Transverse colon (tissue), 4 donors: ENCODE data around the gene BOC. TPM values are rescaled to one million over a fixed set of nuclear protein-coding genes. Genes with fewer than 3 reads are reported as not detected.

Source experiments
- DNase-seq: peaks from one replicate; pipeline ENCODE4 v3.0.0-alpha.2; 2019
- H3K27ac ChIP-seq, 4 donors: fragments of 200-600 bp; sonication (generic); 2 replicates each; pipeline ENCODE4 v1.5.1; 2016 to 2018; ENCODE audit warnings: inconsistent platforms in 4 of 4
- H3K27me3 ChIP-seq: fragments of 200-600 bp; sonication (generic); 2 replicates; pipeline ENCODE4 v1.5.1; 2017; ENCODE audit warnings: inconsistent platforms
- H3K36me3 ChIP-seq, 4 donors: fragments of 200-600 bp; sonication (generic); 2 replicates each; pipeline ENCODE4 v1.5.1; 2017 to 2019; ENCODE audit warnings: inconsistent platforms in 4 of 4
- H3K4me1 ChIP-seq, 4 donors: fragments of 200-600 bp; sonication (generic); 2 replicates each; pipeline ENCODE4 v1.5.1; 2017 to 2020; ENCODE audit warnings: inconsistent platforms in 4 of 4
- H3K4me3 ChIP-seq, 4 donors: fragments of 200-600 bp; sonication (generic); 1 replicate in 1 of 4; 2 replicates in 3 of 4; pipeline versions ENCODE4 v1.5.1 to v1.6.1; 2017 to 2019; ENCODE audit warnings: inconsistent platforms in 4 of 4
- H3K9me3 ChIP-seq, 2 donors: fragments of 200-600 bp; sonication (generic); 2 replicates each; pipeline ENCODE4 v1.5.1; 2017 to 2019; ENCODE audit warnings: inconsistent platforms in 2 of 2
- EP300 ChIP-seq: sonication (generic); formaldehyde crosslinking; IDR thresholded peaks from one replicate; pipeline ENCODE4 v1.6.1; 2017; ENCODE audit warnings: antibody characterized with exemption, low read depth
- POLR2A ChIP-seq: fragments of 450-650 bp; IDR thresholded peaks from one replicate; pipeline ENCODE4 v1.6.1; 2016; ENCODE audit warnings: antibody characterized with exemption, mild to moderate bottlenecking, moderate library complexity
- POLR2AphosphoS5 ChIP-seq, 3 donors: sonication (generic); formaldehyde crosslinking; IDR thresholded peaks; one replicate each; pipeline ENCODE4 v1.6.1; 2016; ENCODE audit warnings: antibody characterized with exemption in 3 of 3
- WGBS, 2 donors: methylation state at CpG; one replicate each; pipeline ENCODE4 v1.1.5; 2018; ENCODE audit warnings: low coverage in 1 of 2; 5-methylcytosine and 5-hydroxymethylcytosine counted together
- in situ Hi-C, 4 donors: fragments of 200-750 bp; cut with MboI; loops; one replicate each; pipeline versions ENCODE4 v1.15.0 to v1.15.1; 2017; ENCODE audit warnings: low sequenced_read_pairs in 3 of 4, low pct_ligation_motif_present in 1 of 4, low pct_unique_long_range_greater_than_20kb in 1 of 4
- intact Hi-C: fragments of 100-400 bp; cut with DNase I; formaldehyde crosslinking; loops from one replicate; pipeline ENCODE4 v1.15.1; 2023; ENCODE audit warnings: low total_unique reads
- total RNA-seq, 4 donors: library from RNA; depleted of rRNA; stranded (reverse); fragments of >200 nt; gene quantifications; one replicate each; pipeline ENCODE4 v1.1.0, GENCODE V29; 2016
- TF ChIP-seq, protein P1 (sequence below), 5 experiments: fragments of 200-600 bp in 3 of 5; fragments of 450-650 bp in 2 of 5; sonication (generic) in 3 of 5; IDR thresholded peaks; 1 replicate in 2 of 5; 2 replicates in 3 of 5; pipeline ENCODE4 v1.5.1; 2016 to 2017; ENCODE audit warnings: antibody characterized with exemption in 5 of 5, inconsistent platforms in 3 of 5, mild to moderate bottlenecking in 2 of 5, moderate library complexity in 1 of 5

BOC gene
- total RNA-seq, 4 donors from 2014 or later = 15.2 to 77.4 (median 45.4) TPM

DNA sequence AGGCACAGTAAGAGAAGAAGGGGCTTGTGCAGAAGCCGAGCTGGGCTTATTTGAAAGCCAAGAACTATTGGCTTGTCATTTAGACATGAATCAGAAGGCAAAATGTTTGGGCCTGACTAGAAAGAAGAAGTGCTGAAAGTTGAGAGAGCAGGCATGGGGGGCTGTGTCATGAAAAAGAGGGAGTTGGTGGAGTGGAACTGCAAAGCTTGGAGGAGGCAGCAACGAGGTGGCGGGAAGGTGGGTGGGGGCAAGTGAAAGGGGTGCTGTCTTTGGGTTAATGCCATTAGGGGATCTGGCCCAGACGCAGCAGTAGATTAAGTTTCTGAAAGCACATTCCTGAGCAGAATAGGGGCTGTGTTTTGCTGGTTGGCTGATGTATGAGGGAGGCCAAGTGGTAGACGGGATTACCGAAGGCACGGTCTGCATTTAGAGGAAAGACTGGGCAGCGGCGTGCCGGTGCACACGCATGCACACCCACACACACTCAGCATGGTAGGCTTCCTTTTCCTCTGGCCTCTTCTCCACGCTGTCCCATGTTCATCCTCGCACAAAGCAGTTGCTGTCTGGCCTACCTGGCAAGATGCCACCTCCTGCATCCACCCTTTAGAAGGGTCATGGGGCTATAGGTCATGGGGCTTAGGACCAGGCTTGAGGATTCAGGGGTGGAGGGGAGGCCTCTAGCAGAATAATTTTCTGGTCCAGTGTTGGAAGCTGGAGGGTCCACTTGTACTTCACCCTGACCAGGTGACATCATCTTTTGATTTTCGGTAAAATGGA, 43.0 kb downstream of the BOC start:
- intact Hi-C loops = no loop called here
- 39 to 71% methylated on average over 6 to 14 of the region's 14 CpGs for whole genome bisulfite sequencing, 2 donors

GRCh38 chr3:113255100-113255853, 43.9 kb downstream of the BOC start:
- WGBS, 2 donors = 88 to 91% methylated on average over 7 of the region's 7 CpGs
- no peaks in the 10 kb centered on the region for H3K9me3 ChIP-seq
- H3K4me1 ChIP-seq = peaks cover 0 to 19% (median 5%) of the 10 kb centered on the region in 4 donors
- TF ChIP-seq POLR2A = no peak
- no peak for TF ChIP-seq POLR2AphosphoS5 (IDR thresholded peaks at IDR 0.05)
- TF ChIP-seq, protein P1, sequence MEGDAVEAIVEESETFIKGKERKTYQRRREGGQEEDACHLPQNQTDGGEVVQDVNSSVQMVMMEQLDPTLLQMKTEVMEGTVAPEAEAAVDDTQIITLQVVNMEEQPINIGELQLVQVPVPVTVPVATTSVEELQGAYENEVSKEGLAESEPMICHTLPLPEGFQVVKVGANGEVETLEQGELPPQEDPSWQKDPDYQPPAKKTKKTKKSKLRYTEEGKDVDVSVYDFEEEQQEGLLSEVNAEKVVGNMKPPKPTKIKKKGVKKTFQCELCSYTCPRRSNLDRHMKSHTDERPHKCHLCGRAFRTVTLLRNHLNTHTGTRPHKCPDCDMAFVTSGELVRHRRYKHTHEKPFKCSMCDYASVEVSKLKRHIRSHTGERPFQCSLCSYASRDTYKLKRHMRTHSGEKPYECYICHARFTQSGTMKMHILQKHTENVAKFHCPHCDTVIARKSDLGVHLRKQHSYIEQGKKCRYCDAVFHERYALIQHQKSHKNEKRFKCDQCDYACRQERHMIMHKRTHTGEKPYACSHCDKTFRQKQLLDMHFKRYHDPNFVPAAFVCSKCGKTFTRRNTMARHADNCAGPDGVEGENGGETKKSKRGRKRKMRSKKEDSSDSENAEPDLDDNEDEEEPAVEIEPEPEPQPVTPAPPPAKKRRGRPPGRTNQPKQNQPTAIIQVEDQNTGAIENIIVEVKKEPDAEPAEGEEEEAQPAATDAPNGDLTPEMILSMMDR (IDR thresholded peaks at IDR 0.05) = no peak
- TF ChIP-seq EP300 = no peak
- in situ Hi-C loops = no loop called here
- H3K27ac ChIP-seq = peak overlapping the region in 2 of 4 donors; percentile 39 to 78
- no peak overlapping the region for H3K4me3 ChIP-seq
- no peaks in the 10 kb centered on the region for H3K36me3 ChIP-seq
- H3K27me3 ChIP-seq = no peaks in the 10 kb centered on the region
- DNase-seq = no peak
- intact Hi-C loops = no loop called here

More for the DNA sequence above, 43.0 kb downstream of the BOC start:
- no peak for DNase-seq
- Histone ChIP-seq H3K36me3 (no peaks in the 10 kb centered on the region), H3K9me3 (no peaks in the 10 kb centered on the region), H3K27ac (peak overlapping the region; percentile 39 to 78 (median 58)), H3K27me3 (no peaks in the 10 kb centered on the region), H3K4me1 (peaks cover 0 to 21% (median 5%) of the 10 kb centered on the region in 4 donors), H3K4me3 (no peak overlapping the region)
- in situ Hi-C loops = no loop called here
- TF ChIP-seq POLR2A (no peak), POLR2AphosphoS5 (IDR thresholded peaks at IDR 0.05) (peak in 1 of 3 donors; percentile 20)

DNA sequence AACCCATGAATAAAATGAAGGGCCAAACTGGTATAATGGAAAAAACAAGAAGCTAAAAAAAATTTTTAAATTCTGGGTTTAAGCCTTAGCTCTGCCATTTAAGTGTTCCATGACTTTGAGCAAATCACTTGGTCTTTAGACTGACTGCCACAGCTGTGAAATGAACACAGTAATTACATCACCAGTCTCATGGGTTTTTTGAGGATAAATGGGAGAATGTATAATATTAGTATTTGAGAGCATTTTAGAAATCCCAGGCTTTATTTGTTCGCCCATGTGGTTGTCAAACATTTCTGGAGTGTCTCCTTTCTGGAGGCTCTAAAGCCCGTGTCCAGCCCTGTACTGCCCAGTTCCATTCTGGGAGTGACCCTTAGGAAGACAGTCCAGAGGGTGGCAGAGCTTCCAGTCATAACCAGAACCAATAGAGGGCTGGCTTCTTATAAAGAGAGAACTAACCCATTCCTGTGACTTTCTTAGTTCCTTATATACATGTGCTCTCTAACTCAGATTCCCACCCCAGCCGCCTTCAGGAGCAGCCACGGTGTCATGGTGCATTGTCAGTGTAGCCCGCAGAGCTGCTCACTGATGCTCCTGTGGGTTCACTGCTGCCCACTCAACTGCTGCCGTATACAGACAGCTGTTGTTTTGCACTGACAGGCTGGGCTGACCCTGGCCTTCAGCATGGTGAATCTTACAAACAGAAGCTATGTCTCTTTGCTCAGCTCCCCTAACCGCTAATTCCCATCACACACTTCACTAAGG, 44.7 kb downstream of the BOC start:
- no peaks in the 10 kb centered on the region for H3K27me3 ChIP-seq
- no peak for DNase-seq
- H3K4me3 ChIP-seq = no peak overlapping the region
- no peaks in the 10 kb centered on the region for H3K9me3 ChIP-seq
- TF ChIP-seq POLR2AphosphoS5 (IDR thresholded peaks at IDR 0.05) (no peak), EP300 (no peak), POLR2A (no peak)
- TF ChIP-seq, protein P1 (IDR thresholded peaks at IDR 0.05) = no peak
- WGBS, 2 donors = 90 to 100% methylated on average over 3 to 7 of the region's 7 CpGs
- H3K27ac ChIP-seq = peak overlapping the region in 1 of 4 donors; percentile 78
- intact Hi-C loops = no loop called here
- in situ Hi-C loops = no loop called here
- no peaks in the 10 kb centered on the region for H3K36me3 ChIP-seq
- peaks cover 3 to 19% (median 7%) of the 10 kb centered on the region in 4 donors for H3K4me1 ChIP-seq

DNA sequence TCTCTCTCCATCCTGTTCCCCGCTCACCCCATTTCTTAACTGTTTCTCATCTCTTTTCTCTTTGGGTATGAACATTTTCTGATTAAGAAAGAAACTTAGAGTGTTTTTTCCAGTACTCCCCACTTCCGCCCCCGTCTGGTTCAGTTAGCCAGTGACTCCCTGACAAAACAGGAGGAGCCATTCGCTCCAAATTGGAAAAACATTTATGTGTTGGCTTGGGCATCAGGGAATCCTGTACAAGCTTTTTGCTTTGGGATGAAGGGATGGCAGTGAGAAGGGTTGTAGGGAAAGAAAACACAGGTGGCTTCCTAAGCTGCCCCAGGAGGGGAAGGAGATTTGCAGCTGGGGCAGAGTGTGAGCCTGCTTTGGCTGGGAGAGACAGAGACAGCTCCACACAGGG, 47.0 kb downstream of the BOC start:
- H3K27ac ChIP-seq = peak overlapping the region in 2 of 4 donors; percentile 16 to 86
- H3K27me3 ChIP-seq = no peaks in the 10 kb centered on the region
- intact Hi-C loops (no loop called here), in situ Hi-C loops (no loop called here)
- H3K36me3 ChIP-seq = no peaks in the 10 kb centered on the region
- no peak for DNase-seq
- no peak overlapping the region for H3K4me3 ChIP-seq
- TF ChIP-seq POLR2AphosphoS5 (IDR thresholded peaks at IDR 0.05) (no peak), EP300 (no peak), POLR2A (no peak)
- TF ChIP-seq, protein P1 (IDR thresholded peaks at IDR 0.05) = no peak
- no peaks in the 10 kb centered on the region for H3K9me3 ChIP-seq
- 74 to 76% methylated on average over 3 to 4 of the region's 4 CpGs for WGBS, 2 donors
- peaks cover 3 to 18% (median 9%) of the 10 kb centered on the region in 4 donors for H3K4me1 ChIP-seq
